VCaP (cell line): ENCODE measurements around the gene ATP5F1B.
"Not testable (repeated sequence)": the region's sequence is repeated elsewhere in the genome, so short reads cannot be mapped to it uniquely, and the experiment has no call there.

Source experiments
- H3K27ac ChIP-seq: fragments of 450-650 bp; 2 replicates; pipeline ENCODE4 v1.5.1; 2017
- CTCF ChIP-seq: fragments of 450-650 bp; conservative IDR thresholded peaks from 2 replicates; pipeline ENCODE4 v1.5.1; 2017; ENCODE audit warnings: mild to moderate bottlenecking, moderate library complexity

Gene ATP5F1B

GRCh38 chr12:56668197-56668457 is 22.3 kb upstream of the ATP5F1B start:
- no peak for TF ChIP-seq CTCF
- no peak overlapping the region for H3K27ac ChIP-seq

- no peak overlapping the region for H3K27ac ChIP-seq
- TF ChIP-seq CTCF = no peak
These were observed 16.3 kb upstream of the ATP5F1B start for GRCh38 chr12:56661979-56662638.

- TF ChIP-seq CTCF = no peak
- no peak overlapping the region for H3K27ac ChIP-seq
These were observed 15.8 kb upstream of the ATP5F1B start for GRCh38 chr12:56661560-56661959.

GRCh38 chr12:56658921-56659320 is 13.1 kb upstream of the ATP5F1B start:
- TF ChIP-seq CTCF = no peak
- no peak overlapping the region for H3K27ac ChIP-seq

- TF ChIP-seq CTCF = no peak
- H3K27ac ChIP-seq = no peak overlapping the region
These were observed 11.9 kb upstream of the ATP5F1B start for GRCh38 chr12:56657416-56658379.

- H3K27ac ChIP-seq = not testable (repeated sequence)
These were observed 8.0 kb upstream of the ATP5F1B start for GRCh38 chr12:56653781-56654180.

- H3K27ac ChIP-seq = not testable (repeated sequence)
These were observed 2.2 kb upstream of the ATP5F1B start for GRCh38 chr12:56648023-56648422.

- H3K27ac ChIP-seq = peak overlapping the region; percentile 97
- TF ChIP-seq CTCF = no peak
These were observed 525 bp downstream of the ATP5F1B start for GRCh38 chr12:56645201-56645716.
